HEK293 (cell line): ENCODE measurements around the gene BBC3.

Source experiments
- AEBP2 ChIP-seq: fragments of 450-650 bp; formaldehyde crosslinking; IDR thresholded peaks from 2 replicates; pipeline ENCODE4 v1.5.1; 2016; ENCODE audit warnings: missing biosample characterization, missing genetic modification characterization, borderline replicate concordance
- EGR2 ChIP-seq: fragments of 450-650 bp; formaldehyde crosslinking; IDR thresholded peaks from 2 replicates; pipeline ENCODE4 v1.5.1; 2016; ENCODE audit warnings: low read depth, missing biosample characterization, missing genetic modification characterization
- GLI2 ChIP-seq: fragments of 450-650 bp; formaldehyde crosslinking; IDR thresholded peaks from 2 replicates; pipeline ENCODE4; 2017; ENCODE audit warnings: missing biosample characterization, missing genetic modification characterization, low read depth, borderline replicate concordance
- HOXC10 ChIP-seq: sonication (generic); formaldehyde crosslinking; IDR thresholded peaks from 2 replicates; pipeline ENCODE4 v1.8.1; 2023; ENCODE audit warnings: mild to moderate bottlenecking, missing genetic modification reagents
- IKZF3 ChIP-seq: fragments of 450-650 bp; IDR thresholded peaks from 2 replicates; pipeline ENCODE4 v1.5.0; 2018; ENCODE audit warnings: missing biosample characterization, mild to moderate bottlenecking, missing genetic modification characterization, moderate library complexity
- PRDM10 ChIP-seq: fragments of 450-650 bp; formaldehyde crosslinking; IDR thresholded peaks from 2 replicates; pipeline ENCODE4 v1.5.1; 2016; ENCODE audit warnings: missing biosample characterization, missing genetic modification characterization
- SALL2 ChIP-seq: fragments of 450-650 bp; formaldehyde crosslinking; IDR thresholded peaks from 2 replicates; pipeline ENCODE4 v1.5.0; 2017; ENCODE audit warnings: missing biosample characterization, mild to moderate bottlenecking, missing genetic modification characterization, borderline replicate concordance
- SCRT2 ChIP-seq: fragments of 450-650 bp; formaldehyde crosslinking; IDR thresholded peaks from 2 replicates; pipeline ENCODE4 v1.5.1; 2016; ENCODE audit warnings: missing biosample characterization, missing genetic modification characterization
- TCF7L2 ChIP-seq: IDR thresholded peaks from 2 replicates; pipeline ENCODE4 v1.6.1; 2011; ENCODE audit warnings: low read depth, mild to moderate bottlenecking, inconsistent platforms, low read length, moderate library complexity, borderline replicate concordance
- ZBTB6 ChIP-seq: fragments of 450-650 bp; formaldehyde crosslinking; IDR thresholded peaks from 2 replicates; pipeline ENCODE4 v1.5.1; 2017; ENCODE audit warnings: missing biosample characterization, missing genetic modification characterization
- ZFP37 ChIP-seq: fragments of 450-650 bp; formaldehyde crosslinking; IDR thresholded peaks from 2 replicates; pipeline ENCODE4 v1.5.1; 2016; ENCODE audit warnings: missing biosample characterization, missing genetic modification characterization
- ZNF184 ChIP-seq: fragments of 450-650 bp; IDR thresholded peaks from 2 replicates; pipeline ENCODE4 v1.5.1; 2018; ENCODE audit warnings: missing biosample characterization, mild to moderate bottlenecking, missing genetic modification characterization
- ZNF214 ChIP-seq: fragments of 450-650 bp; formaldehyde crosslinking; IDR thresholded peaks from 2 replicates; pipeline ENCODE4 v1.5.1; 2017; ENCODE audit warnings: missing biosample characterization, mild to moderate bottlenecking, missing genetic modification characterization, borderline replicate concordance
- ZNF335 ChIP-seq: fragments of 450-650 bp; formaldehyde crosslinking; conservative IDR thresholded peaks from 2 replicates; pipeline ENCODE4 v1.5.1; 2016; ENCODE audit warnings: missing biosample characterization, missing genetic modification characterization
- ZNF341 ChIP-seq: fragments of 450-650 bp; formaldehyde crosslinking; IDR thresholded peaks from 2 replicates; pipeline ENCODE4; 2016; ENCODE audit warnings: low read depth, missing biosample characterization, missing genetic modification characterization
- ZNF350 ChIP-seq: fragments of 450-650 bp; formaldehyde crosslinking; IDR thresholded peaks from 2 replicates; pipeline ENCODE4 v1.5.0; 2017; ENCODE audit warnings: missing biosample characterization, mild to moderate bottlenecking, missing genetic modification characterization
- ZNF366 ChIP-seq: fragments of 450-650 bp; formaldehyde crosslinking; conservative IDR thresholded peaks from 2 replicates; pipeline ENCODE4 v1.5.1; 2016; ENCODE audit warnings: missing biosample characterization, missing genetic modification characterization
- ZNF37A ChIP-seq: fragments of 450-650 bp; IDR thresholded peaks from 2 replicates; pipeline ENCODE4 v1.5.1; 2018; ENCODE audit warnings: missing biosample characterization, missing genetic modification characterization
- ZNF398 ChIP-seq: fragments of 450-650 bp; formaldehyde crosslinking; IDR thresholded peaks from 2 replicates; pipeline ENCODE4 v1.5.1; 2017; ENCODE audit warnings: missing biosample characterization, missing genetic modification characterization
- ZNF416 ChIP-seq: fragments of 450-650 bp; formaldehyde crosslinking; IDR thresholded peaks from 2 replicates; pipeline ENCODE4 v1.5.1; 2016; ENCODE audit warnings: missing biosample characterization, missing genetic modification characterization
- ZNF426 ChIP-seq: fragments of 450-650 bp; formaldehyde crosslinking; IDR thresholded peaks from 2 replicates; pipeline ENCODE4 v1.5.1; 2017; ENCODE audit warnings: missing biosample characterization, missing genetic modification characterization, mild to moderate bottlenecking, inconsistent platforms, moderate library complexity
- ZNF529 ChIP-seq: fragments of 450-650 bp; formaldehyde crosslinking; IDR thresholded peaks from 2 replicates; pipeline ENCODE4 v1.5.1; 2017; ENCODE audit warnings: missing genetic modification characterization, missing biosample characterization; ENCODE audit not compliant: insufficient replicate concordance
- ZNF580 ChIP-seq: fragments of 450-650 bp; formaldehyde crosslinking; IDR thresholded peaks from 2 replicates; pipeline ENCODE4 v1.5.1; 2016; ENCODE audit warnings: missing biosample characterization, missing genetic modification characterization
- ZNF639 ChIP-seq: fragments of 450-650 bp; formaldehyde crosslinking; IDR thresholded peaks from 2 replicates; pipeline ENCODE4 v1.5.1; 2016; ENCODE audit warnings: missing biosample characterization, missing genetic modification characterization
- ZNF692 ChIP-seq: fragments of 450-650 bp; formaldehyde crosslinking; IDR thresholded peaks from 2 replicates; pipeline ENCODE4 v1.5.1; 2016; ENCODE audit warnings: missing biosample characterization, missing genetic modification characterization
- ZNF768 ChIP-seq: fragments of 450-650 bp; formaldehyde crosslinking; IDR thresholded peaks from 2 replicates; pipeline ENCODE4 v1.5.1; 2018; ENCODE audit warnings: missing biosample characterization, mild to moderate bottlenecking, missing genetic modification characterization
- ZNF791 ChIP-seq: fragments of 450-650 bp; formaldehyde crosslinking; IDR thresholded peaks from 2 replicates; pipeline ENCODE4 v1.5.1; 2016; ENCODE audit warnings: missing biosample characterization, missing genetic modification characterization

BBC3 gene

GRCh38 chr19:47227352-47228167 lies 3.4 kb downstream of the BBC3 start (continued):
- no peak for TF ChIP-seq ZNF426 (tag by site-specific recombination)
- TF ChIP-seq SCRT2 (tag by site-specific recombination): peak; percentile 62
- peak; percentile 93 for TF ChIP-seq ZNF398
- TF ChIP-seq ZNF791 (tag by site-specific recombination): no peak
- TF ChIP-seq AEBP2: no peak
- peak; percentile 94 for TF ChIP-seq EGR2 (tag by site-specific recombination)
- TF ChIP-seq ZNF366 (tag by site-specific recombination): peak; percentile 21; the same call in 1 of the 2 replicates
- no peak for TF ChIP-seq ZNF184
- peak; percentile 91 for TF ChIP-seq ZNF341 (tag by site-specific recombination)
- TF ChIP-seq HOXC10 (CRISPR knock-in tag): no peak
- TF ChIP-seq ZBTB6: peak; percentile 56; the same call in 1 of the 2 replicates
- no peak for TF ChIP-seq ZNF37A (tag by site-specific recombination)
- TF ChIP-seq SALL2 (tag by site-specific recombination): no peak
- no peak; the same call in none of the 2 replicates for TF ChIP-seq ZNF692 (tag by site-specific recombination)
- peak; percentile 90 for TF ChIP-seq PRDM10 (tag by site-specific recombination)
- TF ChIP-seq ZNF768 (tag by site-specific recombination): no peak
- no peak for TF ChIP-seq TCF7L2
- TF ChIP-seq ZNF529 (tag by site-specific recombination): no peak
- TF ChIP-seq ZNF580 (tag by site-specific recombination): peak; percentile 78; the same call in 1 of the 2 replicates
- no peak for TF ChIP-seq ZNF416 (tag by site-specific recombination)
- no peak for TF ChIP-seq ZNF350 (tag by site-specific recombination)
- no peak for TF ChIP-seq ZNF214
- TF ChIP-seq ZFP37 (tag by site-specific recombination): peak; percentile 60; the same call in 1 of the 2 replicates
- peak; percentile 85 for TF ChIP-seq IKZF3 (tag by site-specific recombination)
- peak; percentile 71; the same call in 1 of the 2 replicates for TF ChIP-seq ZNF639 (tag by site-specific recombination)
- TF ChIP-seq ZNF335 (tag by site-specific recombination): peak; percentile 74
- no peak for TF ChIP-seq GLI2 (tag by site-specific recombination)
